HG03025 (cell line): ENCODE measurements around the gene SLC22A14.
"Not testable (repeated sequence)": the region's sequence is repeated elsewhere in the genome, so short reads cannot be mapped to it uniquely, and the experiment has no call there.

ENCODE experiments used
- ATAC-seq: cut with Tn5 transposase; IDR thresholded peaks from one replicate; pipeline ENCODE4 v1.9.1; 2021; ENCODE audit warnings: mild to moderate bottlenecking, moderate library complexity; ENCODE audit not compliant: unreplicated experiment, low FRiP score

SLC22A14 gene

GRCh38 chr3:38270606-38271005 is 11.5 kb upstream of the SLC22A14 start:
- no peak for ATAC-seq

DNA sequence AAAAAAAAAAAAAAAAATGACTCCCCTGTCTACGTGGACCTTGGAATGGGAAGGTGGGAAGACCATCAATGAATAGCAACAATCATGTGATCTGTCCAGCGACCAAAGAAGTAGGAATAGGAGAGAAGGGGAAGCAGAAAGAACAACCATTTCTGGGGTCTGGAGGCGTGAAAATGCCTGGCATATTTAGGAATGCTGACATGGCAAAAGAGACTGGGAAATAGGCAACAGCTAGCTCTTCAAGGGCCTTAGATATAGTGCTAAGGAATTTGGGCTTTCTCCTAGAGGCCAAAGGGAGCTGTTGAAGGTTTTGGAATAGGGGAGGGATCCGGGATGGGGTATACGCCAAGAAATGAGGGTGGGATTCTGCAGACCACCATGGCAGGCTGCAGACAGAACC is 10.5 kb upstream of the SLC22A14 start:
- ATAC-seq, result no peak

DNA sequence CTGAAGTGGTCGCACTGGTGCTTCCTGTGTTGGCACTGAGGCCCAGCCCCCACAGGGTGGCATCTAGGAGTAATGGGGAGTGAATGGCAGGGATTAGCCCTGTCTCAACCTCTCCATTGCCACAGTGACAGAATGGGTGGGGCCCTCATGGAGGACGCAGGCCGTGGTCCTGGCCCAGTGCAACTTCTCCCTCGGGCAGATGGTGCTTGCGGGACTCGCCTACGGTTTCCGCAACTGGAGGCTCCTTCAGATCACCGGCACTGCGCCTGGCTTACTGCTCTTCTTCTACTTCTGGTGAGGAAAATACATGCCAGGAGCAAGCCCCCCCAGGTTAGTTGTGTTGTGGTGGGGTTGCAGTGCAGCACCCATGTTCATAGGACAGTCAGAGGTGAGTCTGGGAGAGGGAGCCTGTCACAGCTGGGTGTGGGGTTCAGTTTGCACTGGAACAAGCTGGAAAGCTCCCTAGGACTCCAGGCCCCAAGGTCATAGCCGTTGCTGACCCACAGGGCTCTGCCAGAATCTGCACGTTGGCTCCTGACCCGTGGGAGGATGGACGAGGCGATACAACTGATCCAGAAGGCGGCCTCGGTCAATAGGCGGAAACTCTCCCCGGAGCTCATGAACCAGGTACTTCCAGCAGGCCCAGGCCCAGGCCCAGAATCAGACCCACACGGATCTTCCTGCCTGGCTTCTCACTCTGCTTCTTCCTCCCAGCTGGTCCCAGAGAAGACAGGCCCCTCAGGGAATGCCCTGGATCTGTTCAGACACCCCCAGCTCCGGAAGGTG is 7.0 kb upstream of the SLC22A14 start:
- no peak for ATAC-seq

DNA sequence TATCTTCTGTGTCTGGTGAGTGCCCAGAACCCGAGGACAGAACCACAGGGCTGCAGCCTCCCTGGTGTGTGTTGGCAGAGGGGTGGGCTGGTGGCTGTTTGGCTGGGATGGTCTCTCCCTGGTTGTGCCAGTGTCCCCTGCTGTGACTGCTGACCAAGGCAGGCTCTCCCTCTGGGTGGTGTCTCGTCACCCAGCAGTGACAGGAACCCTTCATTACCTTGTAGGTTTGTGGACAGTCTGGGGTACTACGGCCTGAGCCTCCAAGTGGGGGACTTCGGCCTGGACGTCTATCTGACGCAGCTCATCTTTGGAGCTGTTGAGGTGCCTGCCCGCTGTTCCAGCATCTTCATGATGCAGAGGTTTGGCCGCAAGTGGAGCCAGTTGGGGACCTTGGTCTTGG is 6.4 kb upstream of the SLC22A14 start:
- no peak for ATAC-seq

DNA sequence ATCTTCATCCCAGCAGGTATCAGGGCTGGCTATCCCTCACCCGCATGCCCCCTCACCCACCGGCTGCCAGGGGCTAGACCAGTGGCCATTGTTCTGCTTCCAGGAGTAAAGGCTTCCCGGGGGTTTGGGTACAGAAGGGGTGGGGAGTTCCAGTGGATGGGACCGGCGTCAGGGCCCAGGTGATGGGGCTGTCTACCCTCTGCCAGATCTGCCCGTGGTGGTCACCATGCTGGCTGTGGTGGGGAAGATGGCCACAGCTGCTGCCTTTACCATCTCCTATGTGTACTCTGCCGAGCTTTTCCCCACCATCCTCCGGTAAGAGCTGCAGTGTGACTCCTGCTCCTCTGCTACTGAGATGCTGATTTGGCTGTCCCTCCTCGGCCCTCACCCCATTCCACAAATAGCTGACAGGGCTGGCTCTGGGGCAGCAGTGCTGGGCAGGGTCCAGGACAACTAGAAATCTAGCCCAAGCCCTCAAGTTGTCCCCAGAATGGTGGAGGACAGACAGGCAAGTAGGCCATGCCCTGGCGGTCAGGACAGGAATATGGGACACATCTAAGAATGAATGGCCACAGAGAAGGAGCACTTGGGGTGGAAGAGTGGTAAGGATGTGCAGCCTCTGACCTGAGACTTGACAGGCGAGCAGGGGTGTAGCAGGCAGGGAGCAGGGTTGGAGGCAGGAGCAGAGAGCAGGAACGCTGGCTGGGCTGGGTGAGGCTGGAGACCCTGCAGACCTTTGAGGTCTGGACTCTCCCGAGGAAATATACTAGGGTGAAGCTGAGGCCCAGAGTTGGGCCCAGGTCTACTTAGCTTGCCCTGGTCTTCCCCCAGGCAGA is 5.8 kb upstream of the SLC22A14 start:
- no peak for ATAC-seq

DNA sequence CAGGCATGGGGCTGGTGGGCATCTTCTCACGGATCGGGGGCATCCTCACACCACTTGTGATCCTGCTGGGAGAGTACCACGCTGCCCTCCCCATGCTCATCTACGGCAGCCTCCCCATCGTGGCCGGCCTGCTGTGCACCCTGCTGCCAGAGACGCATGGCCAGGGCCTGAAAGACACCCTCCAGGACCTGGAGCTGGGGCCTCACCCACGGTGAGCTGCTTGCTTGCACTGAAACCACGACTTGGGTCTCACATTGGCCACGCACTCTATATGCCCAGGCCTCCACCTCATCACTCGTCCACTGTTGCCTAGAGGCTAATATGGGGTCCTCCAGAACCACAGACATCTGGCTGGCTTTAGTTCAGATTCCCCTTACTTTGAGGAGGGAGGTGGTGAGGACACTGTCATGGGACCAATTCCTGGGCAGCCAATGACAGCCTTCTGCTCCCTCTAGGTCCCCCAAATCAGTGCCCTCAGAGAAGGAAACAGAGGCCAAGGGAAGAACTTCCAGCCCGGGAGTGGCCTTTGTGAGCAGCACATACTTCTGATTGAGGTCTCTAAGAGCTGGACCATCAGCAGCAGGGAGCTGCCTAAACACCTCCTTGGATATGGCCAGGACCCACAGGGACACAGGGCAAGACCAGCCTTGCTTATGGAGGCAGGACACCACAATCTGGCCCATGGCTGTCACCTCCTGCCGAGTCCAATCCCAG is 5.0 kb upstream of the SLC22A14 start:
- no peak for ATAC-seq

GRCh38 chr3:38278841-38279240 is 3.3 kb upstream of the SLC22A14 start:
- no peak for ATAC-seq

- no peak for ATAC-seq
These were observed 2.0 kb downstream of the SLC22A14 start for GRCh38 chr3:38283810-38284755.

- ATAC-seq, result no peak
These were observed 2.7 kb downstream of the SLC22A14 start for GRCh38 chr3:38284756-38285150.

DNA sequence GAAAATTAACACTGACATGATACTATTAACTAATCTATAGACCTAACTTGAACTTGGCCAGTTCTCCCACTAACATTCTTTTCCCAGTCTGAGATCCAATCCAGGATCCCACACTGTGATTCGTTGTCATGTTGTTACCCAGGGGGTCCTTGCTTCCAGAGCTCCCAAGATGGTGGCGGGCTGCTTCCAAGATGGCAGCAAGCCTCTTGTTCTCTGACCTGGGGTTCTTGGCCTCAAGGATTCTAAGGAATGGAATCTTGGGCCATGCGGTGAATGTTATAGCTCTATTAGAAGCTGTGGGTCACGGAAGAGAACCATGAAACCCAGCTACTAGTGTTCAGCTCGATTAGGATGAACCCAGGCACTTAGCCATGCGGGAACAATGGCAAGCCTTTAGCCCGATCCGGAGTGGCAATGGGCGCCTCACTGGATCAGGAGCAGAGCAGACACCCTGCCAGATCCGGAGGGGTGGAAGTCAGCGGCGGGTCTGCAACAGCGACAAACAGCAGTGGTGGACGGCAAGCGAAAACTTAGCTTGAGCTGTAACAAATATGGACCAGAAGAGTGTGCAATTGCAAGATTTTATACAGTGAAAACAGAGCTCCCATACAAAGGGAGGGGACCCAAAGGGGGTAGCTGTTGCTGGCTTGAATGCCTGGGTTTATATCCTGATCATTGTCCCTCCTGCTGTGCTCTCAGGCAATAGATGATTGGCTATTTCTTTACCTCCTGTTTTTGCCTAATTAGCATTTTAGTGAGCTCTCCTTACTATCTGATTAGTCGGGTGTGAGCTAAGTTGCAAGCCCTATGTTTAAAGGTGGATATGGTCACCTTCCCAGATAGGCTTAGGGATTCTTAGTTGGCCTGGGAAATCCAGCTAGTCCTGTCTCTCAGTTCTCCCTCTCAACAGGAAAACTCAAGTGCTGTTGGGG is 7.5 kb downstream of the SLC22A14 start:
- not testable (repeated sequence) for ATAC-seq

DNA sequence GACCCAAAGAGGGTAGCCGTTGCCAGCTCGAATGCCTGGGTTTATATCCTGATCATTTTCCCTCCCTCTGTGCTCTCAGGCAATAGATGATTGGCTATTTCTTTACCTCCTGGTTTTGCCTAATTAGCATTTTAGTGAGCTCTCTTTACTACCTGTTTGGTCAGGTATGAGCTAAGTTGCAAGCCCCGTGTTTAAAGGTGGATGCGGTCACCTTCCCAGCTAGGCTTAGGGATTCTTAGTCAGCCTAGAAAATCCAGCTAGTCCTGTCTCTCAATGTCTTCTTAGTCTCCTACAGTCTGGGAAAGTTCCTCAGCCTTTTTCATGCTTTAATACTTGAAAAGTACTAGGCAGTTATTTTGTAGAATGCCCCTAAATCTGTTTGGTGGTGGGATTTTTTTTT is 15.0 kb downstream of the SLC22A14 start:
- ATAC-seq, result not testable (repeated sequence)

DNA sequence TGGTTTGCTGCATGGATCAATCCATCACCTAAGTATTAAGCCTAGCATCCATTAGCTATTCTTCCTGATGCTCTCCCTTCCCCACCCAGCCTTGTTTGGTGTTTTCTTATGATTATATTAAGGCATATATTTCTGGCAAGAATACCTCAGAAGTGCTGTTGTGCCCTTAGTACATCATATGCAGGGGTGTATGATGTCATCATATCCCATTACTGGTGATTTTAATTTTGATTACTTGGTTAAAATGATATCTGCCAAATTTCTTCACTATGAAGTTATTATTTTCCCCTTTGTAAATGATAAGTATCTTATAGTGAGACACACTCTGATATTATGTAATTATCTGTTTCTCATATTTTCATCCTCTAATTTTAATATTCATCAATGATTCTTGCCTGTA is 15.4 kb downstream of the SLC22A14 start:
- no peak for ATAC-seq

DNA sequence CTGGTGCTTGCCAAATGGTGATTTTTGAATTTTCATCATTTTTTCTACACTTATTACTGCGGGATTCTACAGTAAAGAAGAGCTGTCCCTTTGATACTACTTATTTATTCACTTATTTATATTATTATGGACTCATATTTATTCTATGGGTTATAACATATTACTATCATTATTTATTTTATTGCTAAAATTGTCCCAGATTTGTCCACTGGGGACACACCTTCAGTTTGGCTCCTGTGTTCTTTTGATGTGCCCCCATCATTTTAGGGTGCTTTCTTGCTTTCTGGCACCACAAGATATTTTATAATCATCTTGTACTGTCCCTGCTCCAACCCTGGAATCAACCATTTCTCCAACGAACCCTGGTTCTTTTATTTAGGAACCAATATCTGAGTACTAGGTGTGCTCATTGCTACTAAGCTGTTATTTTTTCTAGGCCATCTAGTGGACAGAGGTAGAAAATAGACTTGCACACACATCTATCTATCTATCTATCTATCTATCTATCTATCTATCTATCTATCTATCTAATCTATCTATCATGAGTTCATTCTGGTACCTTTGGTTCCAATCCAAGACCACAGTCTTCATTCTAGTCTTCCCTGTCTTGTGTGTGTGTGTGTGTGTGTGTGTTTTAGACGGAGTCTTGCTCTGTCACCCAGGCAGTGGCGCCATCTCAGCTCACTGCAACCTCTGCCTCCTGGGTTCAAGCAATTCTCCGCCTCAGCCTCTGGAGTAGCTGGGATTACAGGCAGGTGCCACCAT is 16.0 kb downstream of the SLC22A14 start:
- no peak for ATAC-seq

DNA sequence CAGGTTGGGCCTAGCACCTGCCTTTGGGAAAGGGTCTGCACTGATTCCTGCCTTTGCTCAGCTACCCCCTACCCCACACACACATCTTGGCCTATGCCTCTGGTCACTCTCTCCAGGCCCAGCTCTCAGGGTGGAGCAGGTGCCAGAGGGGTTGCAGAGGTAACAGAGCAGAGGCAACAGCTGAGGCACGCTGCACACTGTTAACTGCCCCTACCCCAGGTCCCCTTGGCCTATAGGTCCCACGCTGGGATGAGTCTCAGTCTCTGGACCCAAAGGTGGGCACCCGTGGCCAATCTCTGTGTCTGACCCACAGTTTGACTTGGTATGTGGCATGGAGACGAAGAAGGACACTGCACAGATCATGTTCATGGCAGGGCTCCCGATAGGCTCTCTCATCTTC is 24.8 kb downstream of the SLC22A14 start:
- no peak for ATAC-seq

DNA sequence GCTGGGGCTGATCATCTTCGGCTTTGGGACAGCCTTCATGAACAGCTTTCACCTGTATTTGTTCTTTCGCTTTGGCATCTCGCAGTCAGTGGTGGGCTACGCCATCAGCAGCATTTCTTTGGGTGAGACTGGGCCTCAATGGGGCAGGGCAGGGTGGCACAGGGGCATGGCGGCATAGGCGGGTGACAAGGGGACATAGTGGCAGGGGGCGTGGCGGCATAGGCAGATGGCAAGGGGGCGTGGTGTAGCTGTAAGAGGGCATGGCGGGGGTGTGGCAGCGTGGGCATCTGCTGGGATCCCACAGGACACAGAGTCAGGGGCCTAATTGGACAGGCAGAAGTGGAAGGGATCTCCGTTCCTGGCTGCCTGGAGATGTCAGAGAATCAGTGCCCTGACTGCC is 25.5 kb downstream of the SLC22A14 start:
- no peak for ATAC-seq

GRCh38 chr3:38308456-38308855 is 26.4 kb downstream of the SLC22A14 start:
- no peak for ATAC-seq

- no peak for ATAC-seq
These were observed 29.4 kb downstream of the SLC22A14 start for GRCh38 chr3:38311476-38311875.

- ATAC-seq, result no peak
These were observed 29.8 kb downstream of the SLC22A14 start for GRCh38 chr3:38311941-38312340.
